Activated CD8-positive, alpha-beta memory T cell treated with anti-CD3 and anti-CD28 coated beads for 24 hours (primary cell): ENCODE measurements around the gene RASA3.
A peak's percentile ranks its signal among the peaks of the same experiment; 100 is the strongest.

ENCODE experiments used
- DNase-seq: peaks from one replicate; pipeline ENCODE4 v3.0.0-alpha.2; 2020

Gene RASA3

DNA sequence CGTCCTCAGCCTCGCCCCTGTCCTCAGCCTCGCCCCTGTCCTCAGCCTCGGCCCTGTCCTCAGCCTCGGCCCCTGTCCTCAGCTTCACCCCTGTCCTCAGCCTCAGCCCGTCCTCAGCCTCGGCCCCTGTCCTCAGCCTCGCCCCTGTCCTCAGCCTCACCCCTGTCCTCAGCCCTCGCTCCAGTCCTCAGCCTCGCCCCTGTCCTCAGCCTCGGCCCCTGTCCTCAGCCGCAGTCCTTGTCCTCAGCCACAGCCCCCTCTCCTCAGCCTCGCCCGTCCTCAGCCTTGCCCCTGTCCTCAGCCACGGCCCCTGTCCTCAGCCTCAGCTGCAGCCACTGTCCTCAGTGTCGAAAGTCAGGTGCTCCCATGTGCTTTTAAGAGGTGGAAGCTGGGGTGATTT, 169.0 kb downstream of the RASA3 start:
- DNase-seq: no peak

DNA sequence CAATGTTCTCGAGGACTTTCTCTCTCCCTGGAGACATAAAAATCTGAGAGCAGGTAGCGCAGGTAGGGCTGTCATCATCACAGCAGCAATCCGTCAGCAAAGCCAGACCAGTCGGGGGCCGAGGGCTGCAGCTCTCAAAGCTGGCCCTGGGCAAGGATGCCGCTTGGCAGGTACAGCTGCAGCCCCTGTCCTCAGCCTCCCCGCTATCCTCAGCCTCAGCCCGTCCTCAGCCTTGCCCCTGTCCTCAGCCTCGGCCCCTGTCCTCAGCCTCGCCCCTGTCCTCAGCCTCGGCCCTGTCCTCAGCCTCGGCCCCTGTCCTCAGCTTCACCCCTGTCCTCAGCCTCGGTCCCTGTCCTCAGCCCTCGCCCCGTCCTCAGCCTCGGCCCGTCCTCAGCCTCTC, 169.4 kb downstream of the RASA3 start:
- no peak for DNase-seq

DNA sequence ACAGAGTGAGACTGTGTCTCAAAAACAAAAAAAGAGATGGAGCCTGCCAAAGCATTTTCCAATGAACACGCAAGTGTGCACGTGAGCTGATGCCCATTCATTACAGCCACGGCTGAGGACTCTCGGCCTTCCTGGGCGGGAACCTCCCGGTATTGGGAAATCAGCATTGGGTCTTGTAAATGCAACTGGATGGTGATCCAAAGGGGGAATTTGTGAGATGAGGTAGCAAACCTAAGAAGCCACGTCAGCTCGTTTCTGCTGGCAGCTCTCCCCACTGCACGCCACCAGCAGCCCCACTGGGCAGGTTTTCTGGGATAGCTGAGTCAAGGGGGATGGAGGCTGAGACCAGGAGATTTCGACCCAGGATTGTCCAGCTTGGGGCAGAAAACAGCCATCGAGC, 170.0 kb downstream of the RASA3 start:
- DNase-seq: no peak

DNA sequence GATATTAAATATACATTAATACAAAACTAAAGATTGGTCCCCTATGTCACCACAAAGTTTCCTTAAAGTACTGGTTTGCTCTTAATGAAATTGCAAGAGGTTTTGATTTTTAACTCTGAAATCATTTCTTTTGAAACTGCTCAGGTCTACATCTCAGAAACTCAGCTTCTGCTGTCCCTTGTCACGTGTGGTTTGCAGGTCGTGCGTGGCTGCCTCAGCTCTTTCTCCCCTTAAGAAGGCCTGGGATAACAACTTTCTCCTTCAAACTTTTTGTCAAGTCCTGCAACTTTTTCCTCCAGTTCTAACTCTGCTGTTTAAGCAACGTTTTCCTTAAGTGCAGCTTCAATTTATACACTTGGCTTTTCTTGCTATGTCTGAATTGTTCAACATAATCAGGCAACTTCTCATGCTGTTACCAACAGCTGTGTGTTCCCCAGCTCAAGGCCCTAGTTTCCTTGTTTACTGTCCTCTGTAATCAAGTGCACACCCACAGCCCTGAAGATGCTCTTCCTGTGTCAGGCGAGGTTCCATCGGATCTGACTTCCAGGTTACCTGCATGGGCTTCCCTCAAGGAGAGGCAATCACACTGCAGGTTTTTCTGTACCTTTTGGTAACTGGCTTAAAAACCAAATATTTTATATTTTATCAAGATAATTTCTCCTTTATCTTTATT, 172.0 kb downstream of the RASA3 start:
- no peak for DNase-seq

DNA sequence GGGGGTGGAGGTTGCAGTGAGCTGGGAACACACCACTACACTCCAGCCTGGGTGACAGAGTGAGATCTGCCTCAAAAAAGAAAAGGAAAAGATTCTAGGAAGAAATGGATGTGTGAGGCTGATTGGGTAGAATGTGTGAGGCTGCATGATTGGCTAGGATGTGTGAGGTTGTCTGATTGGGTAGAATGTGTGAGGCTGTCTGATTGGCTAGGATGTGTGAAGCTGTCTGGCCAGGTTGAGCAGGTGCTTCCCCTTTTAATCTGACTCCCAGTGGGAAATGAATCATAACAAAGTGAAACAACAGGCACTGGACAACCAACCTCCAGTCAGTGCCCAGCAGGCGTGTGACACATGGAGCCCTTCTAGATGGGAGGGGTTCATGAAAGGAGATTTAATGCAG, 173.2 kb downstream of the RASA3 start:
- no peak for DNase-seq

DNA sequence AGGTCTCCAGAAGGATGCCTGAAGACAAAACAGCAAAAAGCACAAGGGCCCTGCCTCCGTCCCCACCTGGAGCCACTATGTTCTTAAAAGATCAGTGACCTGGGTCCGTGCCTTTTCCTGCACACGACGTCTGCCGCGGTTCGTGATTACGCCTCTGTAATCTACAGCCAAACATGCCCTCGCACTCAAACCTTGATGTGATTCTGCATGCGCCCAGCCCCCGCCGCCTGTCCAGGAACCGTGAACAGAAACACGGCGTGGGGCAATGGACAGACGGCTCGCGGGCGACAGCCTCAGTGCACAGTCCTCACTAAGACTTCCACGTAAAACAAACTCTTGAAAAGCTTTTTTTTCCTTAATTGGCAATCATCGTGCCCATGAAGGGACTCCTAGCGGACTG, 174.1 kb downstream of the RASA3 start:
- no peak for DNase-seq

DNA sequence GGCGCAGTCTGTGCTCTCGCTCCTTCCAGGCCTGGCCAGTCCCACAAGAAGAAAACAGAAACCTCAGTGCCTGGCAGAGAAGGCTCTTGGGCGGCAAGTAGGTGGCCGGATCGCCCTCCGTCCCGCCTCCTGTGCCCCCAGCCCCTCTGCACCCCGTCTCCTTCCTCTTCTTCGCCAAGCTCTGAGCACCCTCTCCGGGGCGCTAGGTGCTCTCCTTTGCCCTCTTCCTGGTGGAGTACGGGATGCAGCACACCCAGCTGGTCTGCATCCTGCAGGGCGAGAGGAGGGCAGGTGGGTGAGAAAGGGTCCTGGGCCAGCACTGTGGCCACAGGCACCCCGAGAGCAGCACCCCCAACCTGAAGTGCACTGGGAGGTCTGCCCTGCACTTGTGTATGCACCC, 175.9 kb downstream of the RASA3 start:
- DNase-seq: no peak

DNA sequence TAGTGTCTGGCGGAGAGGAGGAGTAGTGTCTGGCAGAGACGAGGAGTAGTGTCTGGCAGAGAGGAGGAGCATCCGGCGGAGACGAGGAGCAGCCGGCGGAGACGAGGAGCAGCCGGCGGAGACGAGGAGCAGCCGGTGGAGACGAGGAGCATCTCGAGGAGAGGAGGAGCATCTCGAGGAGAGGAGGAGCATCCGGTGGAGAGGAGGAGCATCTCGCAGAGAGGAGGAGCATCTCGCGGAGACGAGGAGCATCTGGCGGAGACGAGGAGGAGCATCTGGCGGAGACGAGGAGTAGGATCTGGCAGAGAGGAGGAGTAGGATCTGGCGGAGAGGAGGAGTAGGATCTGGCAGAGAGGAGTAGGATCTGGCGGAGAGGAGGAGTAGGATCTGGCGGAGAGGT, 176.7 kb downstream of the RASA3 start:
- DNase-seq: no peak

DNA sequence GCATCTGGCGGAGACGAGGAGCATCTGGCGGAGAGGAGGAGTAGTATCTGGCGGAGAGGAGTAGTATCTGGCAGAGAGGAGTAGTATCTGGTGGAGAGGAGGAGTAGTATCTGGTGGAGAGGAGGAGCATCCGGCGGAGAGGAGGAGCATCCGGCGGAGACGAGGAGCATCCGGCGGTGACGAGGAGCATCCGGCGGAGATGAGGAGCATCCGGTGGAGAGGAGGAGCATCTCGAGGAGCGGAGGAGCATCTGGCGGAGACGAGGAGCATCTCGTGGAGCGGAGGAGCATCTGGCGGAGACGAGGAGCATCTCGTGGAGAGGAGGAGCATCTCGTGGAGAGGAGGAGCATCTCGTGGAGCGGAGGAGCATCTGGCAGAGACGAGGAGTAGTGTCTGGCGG, 177.2 kb downstream of the RASA3 start:
- no peak for DNase-seq

DNA sequence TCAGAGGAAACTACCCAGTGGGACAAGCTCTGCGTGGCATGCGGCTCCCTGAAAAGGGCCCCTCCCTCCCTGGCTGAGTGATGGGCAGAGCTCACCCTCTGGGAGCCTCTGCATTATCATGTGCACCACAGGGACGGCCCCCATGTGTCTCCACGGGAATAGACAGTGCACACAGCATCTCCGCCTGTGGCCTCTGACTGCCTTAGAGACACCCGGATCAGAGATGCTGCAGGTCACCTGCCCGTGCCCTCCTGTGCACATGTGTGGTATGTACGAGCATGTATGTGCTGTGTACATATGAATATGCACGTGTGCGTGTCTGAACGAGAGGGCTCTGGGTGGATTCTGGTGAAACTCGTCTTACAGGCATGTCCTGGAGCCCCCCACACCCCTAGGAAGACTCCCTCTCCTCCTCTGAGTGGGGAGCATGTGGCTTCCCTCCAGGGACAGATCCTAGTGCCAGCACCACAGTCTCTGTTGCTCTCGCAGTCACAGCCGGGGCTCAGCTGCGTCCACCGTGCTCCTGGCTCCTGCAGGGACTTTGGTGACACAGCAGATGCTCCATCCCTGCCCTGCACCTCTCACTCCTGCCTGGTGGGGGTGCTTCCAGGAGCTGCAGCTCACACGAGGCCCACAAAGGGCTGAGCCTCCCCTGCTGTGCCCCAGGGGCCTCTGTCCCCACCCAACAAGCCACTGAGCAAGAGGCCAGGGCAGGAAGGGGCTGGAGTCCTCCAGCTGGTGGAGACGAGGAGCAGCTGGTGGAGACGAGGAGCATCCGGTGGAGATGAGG, 178.2 kb downstream of the RASA3 start:
- no peak for DNase-seq

DNA sequence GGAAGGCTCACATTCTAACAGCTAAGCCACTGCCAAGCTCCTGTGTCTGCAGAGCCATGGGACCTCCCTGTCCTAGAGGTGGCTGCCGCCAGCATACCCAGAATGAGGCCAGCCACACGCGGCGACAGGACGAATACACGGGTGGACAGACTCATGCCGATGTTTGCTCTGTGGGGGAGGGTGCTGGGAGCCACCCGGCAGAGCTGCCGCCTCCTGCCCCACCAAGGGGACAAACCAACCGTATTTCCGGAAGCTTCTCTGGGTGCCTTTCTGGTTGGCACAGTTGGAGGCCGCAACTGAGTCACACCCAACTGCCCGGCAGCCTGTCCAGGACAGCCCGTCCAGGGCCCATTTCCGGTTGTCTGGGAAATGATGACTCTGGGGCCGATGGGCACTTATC, 178.9 kb downstream of the RASA3 start:
- no peak for DNase-seq

DNA sequence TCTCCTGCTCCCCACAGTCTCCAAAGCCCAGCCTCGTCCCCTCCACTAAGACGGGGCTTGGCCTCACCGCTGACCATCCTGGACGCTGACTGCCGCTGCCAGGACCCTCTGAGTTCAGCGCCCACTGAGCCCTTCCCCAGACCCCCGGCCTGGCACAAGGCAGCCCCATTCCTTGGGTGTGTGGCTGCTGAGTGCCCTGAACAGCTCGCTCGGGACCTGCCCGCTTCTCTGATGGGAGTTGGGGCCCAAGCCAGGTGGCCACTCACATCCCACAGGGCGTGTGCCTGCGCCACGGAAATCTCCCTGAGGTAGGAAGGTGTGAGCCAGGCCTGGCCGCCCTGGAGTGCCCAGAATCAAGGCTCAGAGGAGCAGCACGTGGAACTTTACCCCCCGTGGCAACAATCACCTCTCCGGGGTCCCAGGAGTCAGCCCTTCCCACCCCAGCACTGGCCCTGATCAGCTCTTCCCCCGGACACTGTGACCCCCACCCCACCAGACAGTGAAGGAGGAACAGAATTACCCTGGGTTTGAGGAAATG, 179.4 kb downstream of the RASA3 start:
- DNase-seq: no peak

DNA sequence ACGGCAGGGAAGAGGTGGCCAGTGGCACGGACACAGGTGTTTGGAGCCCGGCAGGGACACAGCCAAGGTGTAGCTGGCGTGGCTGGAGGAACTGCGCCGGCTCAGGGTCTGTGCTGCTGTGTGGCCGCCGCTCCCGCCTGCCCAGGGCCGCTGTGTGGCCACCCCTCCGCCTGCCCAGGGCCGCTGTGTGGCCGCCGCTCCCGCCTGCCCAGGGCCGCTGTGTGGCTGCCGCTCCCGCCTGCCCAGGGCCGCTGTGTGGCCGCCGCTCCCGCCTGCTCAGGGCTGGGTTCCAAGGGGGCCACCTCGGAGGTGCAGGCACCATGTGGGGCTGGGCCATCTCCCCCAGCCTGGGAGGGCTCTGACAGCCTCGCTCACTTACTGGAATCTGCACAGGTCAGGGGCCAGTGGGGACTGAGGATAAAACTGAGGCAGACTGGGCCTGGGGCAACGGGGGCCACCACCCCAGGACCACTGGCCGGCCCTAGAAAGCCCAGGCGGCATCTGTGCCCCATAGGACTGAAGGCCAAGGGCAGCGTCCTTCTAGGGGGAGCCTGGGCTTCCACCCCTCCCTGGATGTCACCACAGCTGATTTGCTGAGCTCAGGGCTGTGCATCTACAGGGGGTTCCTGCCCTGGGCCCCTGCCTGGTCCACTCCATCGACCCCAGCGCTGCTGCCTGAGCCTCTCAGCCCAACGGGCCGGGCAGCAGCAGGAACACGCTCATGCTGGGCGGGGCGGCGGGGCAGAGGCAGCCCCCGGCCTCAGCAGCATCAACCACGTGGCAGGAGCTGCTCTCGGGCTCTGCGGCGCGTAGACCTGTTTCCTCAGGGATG, 180.1 kb downstream of the RASA3 start:
- no peak for DNase-seq

DNA sequence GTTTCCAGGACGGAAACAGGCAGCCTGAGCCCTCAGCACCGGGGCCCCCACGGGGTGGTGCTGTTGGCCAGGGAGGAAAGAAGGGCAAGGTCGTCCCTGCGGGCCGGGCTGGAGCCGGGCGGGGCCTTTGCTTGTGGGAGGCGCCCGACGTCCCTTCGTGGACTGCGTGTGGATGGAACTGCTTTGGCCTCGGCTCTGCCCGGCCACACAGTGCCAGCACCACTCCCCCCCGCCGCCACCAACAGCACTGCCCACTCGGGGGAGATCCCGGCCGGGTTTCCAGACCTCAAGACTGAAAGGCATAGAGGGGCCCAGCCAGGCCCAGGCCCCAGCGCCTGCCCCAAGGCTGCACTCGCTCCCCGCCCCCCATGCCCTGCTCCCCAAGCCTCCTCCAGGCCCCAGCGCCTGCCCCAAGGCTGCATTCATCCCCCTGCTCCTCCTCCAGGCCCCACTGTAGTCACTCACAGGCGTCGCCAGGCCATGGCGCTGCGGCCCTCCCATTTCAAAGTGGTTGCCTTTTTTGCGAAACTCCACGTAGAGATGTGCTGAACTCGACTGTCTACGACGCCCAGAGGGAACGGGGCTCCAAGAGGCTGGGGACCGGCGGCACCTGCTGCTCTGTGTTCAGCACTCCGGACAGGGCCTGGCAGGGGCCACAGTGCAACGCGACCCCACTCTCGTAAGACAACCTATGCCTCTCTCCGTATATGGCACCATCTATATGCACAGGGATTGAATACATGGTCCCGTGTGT, 181.0 kb downstream of the RASA3 start:
- DNase-seq: peak; percentile 81

DNA sequence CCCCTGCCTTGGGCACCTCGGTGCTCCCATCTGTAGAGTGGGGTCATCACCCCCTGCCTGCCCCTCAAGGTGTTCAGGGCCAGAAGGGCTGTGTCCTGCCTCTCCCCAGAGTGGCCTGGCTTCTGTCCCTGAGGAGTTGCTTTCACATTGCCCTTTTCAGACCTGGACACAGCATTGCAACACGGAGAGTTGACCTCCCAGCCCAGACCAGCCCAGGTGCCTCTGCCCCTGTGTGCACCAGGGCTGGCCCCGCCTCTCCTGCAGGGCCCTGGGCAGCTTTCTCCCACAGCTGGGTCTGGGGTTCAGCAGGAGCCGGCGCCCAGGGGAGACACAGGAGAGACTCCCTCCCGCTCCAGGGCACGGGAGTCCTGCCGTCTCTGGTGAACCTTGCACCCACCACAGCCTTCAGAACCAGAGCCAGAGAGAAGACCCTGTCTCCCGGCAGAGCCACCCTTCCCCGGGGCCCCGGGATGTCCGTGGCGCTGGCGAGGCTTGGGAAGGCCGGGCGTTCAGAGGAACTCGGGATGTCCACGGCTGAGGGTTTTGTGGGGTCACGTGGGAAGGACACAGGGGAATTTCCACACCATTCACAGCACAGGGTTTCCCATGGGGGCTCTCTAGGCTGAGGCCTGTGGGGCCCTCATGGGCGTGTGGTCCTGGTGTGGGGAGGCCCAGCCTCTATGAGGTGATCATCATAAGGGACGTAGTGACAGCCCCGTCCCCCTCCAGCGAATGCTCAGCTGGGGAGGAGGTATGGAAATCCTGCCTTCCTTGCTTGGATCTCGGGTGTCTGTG, 181.8 kb downstream of the RASA3 start:
- no peak for DNase-seq

DNA sequence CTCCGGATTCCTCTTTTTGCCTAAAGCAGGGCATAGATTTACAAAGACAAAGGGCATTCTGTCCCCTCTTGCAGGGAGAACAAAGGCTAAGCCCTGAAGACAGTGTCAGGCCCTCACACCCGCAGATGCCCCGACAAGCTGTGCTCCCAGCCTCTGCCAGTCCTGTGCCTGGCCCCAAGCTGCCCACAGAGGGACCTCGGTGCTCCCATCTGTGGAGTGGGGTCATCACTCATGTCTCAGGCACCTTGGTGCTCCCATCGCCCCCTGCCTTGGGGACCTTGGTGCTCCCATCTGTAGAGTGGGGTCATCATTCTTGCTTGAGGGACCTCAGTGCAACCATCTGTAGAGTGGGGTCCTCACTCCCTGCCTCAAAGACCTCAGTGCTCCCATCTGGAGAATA, 182.9 kb downstream of the RASA3 start:
- no peak for DNase-seq

DNA sequence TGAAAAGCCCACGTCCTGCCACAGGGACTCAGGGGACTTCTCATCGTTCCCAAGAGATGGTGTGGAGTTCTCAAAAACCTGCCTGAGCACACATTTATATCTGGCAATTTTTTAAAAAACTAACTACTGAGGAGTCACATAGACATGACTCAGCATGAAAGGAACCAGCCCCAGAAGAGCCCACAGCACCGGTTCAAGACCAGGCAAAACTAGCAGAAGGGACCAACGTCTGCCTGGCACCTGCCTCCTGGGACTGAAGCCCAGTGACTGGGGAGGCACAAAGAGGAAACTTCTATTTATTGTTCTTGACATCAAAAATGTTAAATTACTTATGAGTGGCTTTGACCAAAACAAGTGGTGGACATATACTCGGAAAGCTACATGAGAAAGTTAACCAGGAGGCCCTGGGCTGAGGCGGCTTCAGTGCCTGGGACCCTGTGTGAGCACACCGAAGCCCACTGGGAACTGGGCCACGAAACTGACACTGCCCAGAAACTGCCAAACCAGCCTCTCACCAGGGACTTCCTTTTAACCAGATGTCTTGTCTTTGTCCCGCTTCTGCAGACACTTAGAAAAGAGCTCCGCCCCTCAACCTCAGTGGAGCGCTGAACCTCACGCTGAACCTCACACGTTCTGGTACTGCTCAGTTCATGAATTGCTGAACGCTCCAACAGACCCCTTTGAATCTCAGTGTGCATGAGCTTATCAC, 184.2 kb downstream of the RASA3 start:
- DNase-seq: no peak

DNA sequence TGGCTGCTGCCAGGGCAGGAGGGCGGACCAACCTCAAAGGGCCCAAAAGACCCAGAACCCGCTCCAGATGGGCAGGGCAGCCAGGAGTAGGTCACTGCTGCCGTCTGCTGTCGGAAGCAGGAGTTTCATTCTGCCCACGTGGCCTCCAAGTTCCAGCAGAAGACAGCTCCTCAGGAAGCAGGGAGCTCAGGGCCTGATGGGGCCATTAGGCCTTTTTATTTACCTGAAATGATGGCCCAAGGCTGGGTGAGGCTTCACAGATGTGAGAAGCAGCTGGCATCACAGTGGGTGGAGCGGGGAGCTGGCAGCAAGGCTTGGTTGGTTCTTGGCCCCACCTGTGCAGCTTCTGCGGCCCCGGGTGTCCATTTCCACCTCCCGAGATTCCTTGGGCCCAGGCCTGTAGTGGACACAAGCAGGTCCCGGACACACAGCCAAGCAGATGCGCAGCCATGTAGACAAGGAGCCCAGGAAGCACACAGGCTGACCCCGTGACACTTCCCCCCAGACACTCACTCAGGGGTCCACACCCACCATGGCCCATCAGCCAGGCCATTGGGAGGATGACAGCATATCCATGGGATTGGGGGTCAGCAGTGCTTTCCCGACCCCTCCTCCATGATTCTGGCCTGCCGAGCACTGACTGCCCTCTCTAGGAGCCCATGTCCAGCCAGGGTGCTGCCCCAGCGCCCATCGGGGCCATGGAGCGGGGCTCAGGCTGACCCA, 185.0 kb downstream of the RASA3 start:
- no peak for DNase-seq

DNA sequence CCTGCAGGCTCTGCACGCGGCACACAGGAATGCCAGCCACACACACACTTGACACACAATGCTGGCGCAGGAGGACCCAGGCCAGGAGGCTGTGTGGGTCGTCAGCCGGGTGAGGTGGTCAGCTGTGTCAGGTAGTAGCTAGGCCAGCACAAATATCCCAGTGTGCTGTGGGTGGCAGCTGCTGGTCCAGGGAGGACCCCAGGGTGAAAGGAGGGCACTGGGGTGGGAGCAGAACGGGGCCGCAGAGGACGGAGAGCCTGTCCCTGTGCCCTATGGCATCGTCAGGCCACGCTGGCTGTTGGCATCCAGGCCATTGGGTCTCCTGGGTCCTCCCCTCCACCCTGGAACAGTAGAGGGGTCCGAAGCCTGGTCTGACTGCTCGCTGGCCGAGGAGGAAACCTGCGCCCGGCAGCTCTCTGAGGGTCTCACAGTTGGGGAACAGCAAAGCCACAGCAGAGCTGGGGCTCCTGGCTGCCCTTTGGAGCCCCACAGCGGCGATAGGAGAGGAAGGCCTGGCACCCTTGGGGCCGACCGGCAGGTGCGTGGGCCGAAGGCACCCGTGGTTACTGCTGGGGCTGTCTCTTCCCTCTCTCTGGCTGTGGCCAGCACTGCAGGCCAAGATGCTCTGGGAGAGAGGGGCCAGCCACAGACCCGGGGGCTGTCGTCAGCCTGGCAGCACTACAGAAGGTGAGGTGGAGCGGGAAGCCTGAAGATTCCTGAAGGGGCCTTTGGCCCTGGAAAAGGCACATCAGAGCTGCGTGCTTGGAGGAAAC, 185.8 kb downstream of the RASA3 start:
- no peak for DNase-seq
